Pancreas (tissue), 10 donors: Measurements from ENCODE around the gene ACLY. TPM values are rescaled to one million over a fixed set of nuclear protein-coding genes. Genes with fewer than 3 reads are reported as not detected.

ENCODE experiments used
- ATAC-seq, 4 donors: fragments of 200-7000 bp; cut with Tn5 transposase; one replicate each; pipeline versions ENCODE4 v1.8.0 to v1.9.1; 2020; ENCODE audit warnings: mild to moderate bottlenecking in 4 of 4, moderate library complexity in 4 of 4
- DNase-seq, 6 donors: peaks; one replicate each; pipeline ENCODE4 v3.0.0-alpha.2; 2020
- FAIRE-seq: peaks from 2 replicates; lab custom pipeline; 2012; peaks lifted over from hg19 to GRCh38; lab: Jason Lieb, UNC
- H3K27ac ChIP-seq, 4 donors: fragments of 200-600 bp; sonication (generic); 1 replicate in 3 of 4; 2 replicates in 1 of 4; pipeline versions ENCODE4 v1.5.0 to v1.8.0; 2020
- H3K27me3 ChIP-seq, 4 donors: fragments of 200-600 bp; one replicate each; pipeline ENCODE4 v1.8.0; 2021
- H3K36me3 ChIP-seq, 3 donors: fragments of 200-600 bp; sonication (generic) in 1 of 3; one replicate each; pipeline versions ENCODE4 v1.5.0 to v1.8.0; 2020 to 2021
- H3K4me1 ChIP-seq, 3 donors: fragments of 200-600 bp; one replicate each; pipeline ENCODE4 v1.8.0; 2021
- H3K4me3 ChIP-seq, 4 donors: fragments of 200-600 bp; sonication (generic) in 2 of 4; one replicate each; pipeline versions ENCODE4 v1.5.0 to v1.8.0; 2020 to 2021
- H3K9me3 ChIP-seq, 4 donors: fragments of 200-600 bp; one replicate each; pipeline ENCODE4 v1.8.0; 2021
- WGBS, 2 donors: extraction: QIAGEN DNeasy Blood & Tissue Kit; methylation state at CpG; one replicate each; pipeline ENCODE4 v1.1.7; 2013; 5-methylcytosine and 5-hydroxymethylcytosine counted together
- intact Hi-C, 3 donors: fragments of 100-400 bp; cut with DNase I; formaldehyde crosslinking; loops; one replicate each; pipeline versions ENCODE4 v1.11.1 to v1.14.2; 2022
- polyA plus RNA-seq, 2 donors: library from polyadenylated mRNA; stranded (reverse); fragments of 200-250 nt; gene quantifications; one replicate each; pipeline ENCODE4 v1.2.3, GENCODE V29; 2013
- total RNA-seq, 6 donors: library from RNA; stranded (reverse); fragmentation: NEBNext Ultra II Directional in 4 of 6; extraction: Animal tissue kit (Norgen Biotek cat#: 25700) in 4 of 6; gene quantifications; one replicate each; pipeline versions ENCODE4 v1.2.1 to v1.2.4, GENCODE V29; 2021 to 2023
- TF ChIP-seq, protein P1 (sequence below), 4 donors: fragments of 200-600 bp; sonication (generic) in 3 of 4; IDR thresholded peaks; one replicate each; pipeline versions ENCODE4 v1.5.0 to v1.8.0; 2021; ENCODE audit warnings: antibody characterized with exemption in 4 of 4
- donor health status: healthy with polysubstance abuse.
- donor health status: DM: no; HTN: no; CAD: no; lungs with moderate emphysema.
- donor health status: DM: no; HTN: no; CAD: no.
- donor health status: control.
- donor health status: control.
- donor health status: Bipolar disorder and iron deficiency.
- donor health status: DM: yes; HTN: yes; CAD: no.
- donor health status: DM: no; HTN: no; CAD: no.
- donor health status: DM: no; HTN: no; CAD: no.
- donor health status: DM: yes; HTN: yes; CAD: no.

Gene ACLY
- total and polyA plus RNA-seq, 8 donors = 22.0 to 101 (median 58.3) TPM

DNA sequence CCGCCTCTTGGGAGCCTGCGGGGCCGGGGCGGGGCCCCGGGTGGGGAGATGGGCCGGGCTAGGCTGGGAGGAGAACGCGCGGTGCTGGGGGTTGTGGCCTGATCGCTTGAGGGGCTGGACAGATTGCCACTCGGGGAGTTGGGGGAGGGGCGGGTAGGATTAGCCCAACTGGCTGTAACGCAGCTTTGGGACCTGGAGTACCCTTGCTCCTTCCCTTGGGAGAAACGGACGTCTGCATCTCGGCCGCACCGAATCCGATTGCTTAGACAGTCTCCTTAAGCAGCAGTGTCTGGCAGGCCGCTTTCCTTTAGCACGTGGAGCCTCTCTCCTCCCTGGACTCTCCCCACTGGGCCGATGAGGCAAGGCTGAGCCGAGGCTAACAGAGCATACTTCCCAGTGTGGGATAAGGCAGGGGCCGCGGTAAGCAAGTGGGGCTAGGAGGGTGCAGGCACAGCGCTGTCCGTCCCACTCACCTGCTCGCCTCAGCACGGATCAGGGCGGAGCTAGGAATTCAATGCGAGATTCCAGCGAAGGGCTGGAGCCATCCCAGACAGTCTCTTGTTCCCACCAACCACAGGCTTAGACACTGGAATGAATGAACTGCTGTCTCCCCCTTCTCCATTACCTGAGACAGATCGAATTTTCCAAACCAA is 540 bp upstream of the ACLY start:
- intact Hi-C loops = no loop called here
- Histone ChIP-seq H3K27me3 (no peaks in the 10 kb centered on the region), H3K4me1 (peaks cover 0 to 22% (median 6%) of the 10 kb centered on the region in 3 donors), H3K4me3 (peak overlapping the region; percentile 8 to 97 (median 95)), H3K36me3 (no peaks in the 10 kb centered on the region), H3K27ac (peak overlapping the region; percentile 60 to 88 (median 80)), H3K9me3 (no peaks in the 10 kb centered on the region)
- ATAC-seq = peak; percentile 10 to 41 (median 28)
- 2 to 3% methylated on average over 29 to 33 of the region's 33 CpGs for WGBS, 2 donors
- no peak for DNase-seq
- TF ChIP-seq, protein P1, sequence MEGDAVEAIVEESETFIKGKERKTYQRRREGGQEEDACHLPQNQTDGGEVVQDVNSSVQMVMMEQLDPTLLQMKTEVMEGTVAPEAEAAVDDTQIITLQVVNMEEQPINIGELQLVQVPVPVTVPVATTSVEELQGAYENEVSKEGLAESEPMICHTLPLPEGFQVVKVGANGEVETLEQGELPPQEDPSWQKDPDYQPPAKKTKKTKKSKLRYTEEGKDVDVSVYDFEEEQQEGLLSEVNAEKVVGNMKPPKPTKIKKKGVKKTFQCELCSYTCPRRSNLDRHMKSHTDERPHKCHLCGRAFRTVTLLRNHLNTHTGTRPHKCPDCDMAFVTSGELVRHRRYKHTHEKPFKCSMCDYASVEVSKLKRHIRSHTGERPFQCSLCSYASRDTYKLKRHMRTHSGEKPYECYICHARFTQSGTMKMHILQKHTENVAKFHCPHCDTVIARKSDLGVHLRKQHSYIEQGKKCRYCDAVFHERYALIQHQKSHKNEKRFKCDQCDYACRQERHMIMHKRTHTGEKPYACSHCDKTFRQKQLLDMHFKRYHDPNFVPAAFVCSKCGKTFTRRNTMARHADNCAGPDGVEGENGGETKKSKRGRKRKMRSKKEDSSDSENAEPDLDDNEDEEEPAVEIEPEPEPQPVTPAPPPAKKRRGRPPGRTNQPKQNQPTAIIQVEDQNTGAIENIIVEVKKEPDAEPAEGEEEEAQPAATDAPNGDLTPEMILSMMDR (IDR thresholded peaks at IDR 0.05) = no peak
- FAIRE-seq = no peak

DNA sequence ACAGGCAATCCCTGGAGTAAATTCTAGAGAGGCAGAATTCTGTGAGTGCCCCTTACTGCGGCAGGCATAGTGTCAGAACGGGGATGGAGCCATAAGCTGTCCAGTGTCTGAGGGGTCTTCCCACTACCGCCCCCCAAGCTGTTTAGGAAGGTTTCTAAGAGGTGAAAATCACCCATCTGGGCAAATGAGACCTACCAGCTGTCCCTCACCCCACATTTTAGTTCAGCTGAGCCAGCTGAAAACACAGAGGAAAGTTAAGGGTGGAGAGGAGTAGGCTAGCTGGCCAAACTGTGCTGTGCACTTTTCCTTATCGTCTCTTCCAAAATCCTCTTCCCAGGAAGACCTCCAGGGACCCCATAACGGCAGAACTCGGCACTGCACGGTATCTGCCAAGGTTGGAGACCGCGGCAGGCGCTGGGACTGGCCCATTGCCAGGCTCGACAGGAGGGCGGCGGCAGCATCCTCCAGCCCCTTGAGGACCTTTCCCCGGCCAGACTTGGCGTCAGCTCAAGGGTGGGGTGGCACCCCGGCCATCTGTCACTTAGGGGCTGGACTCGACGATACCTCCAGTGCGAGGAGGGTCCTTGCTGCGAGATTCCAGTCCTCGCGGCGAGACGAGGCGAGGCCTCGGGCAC is 955 bp downstream of the ACLY start:
- FAIRE-seq (no peak), DNase-seq (peak; percentile 56 to 91 (median 76)), ATAC-seq (peak; percentile 27 to 43 (median 38))
- Histone ChIP-seq H3K36me3 (peaks cover 0 to under 1% (median 0%) of the 10 kb centered on the region in 3 donors), H3K27ac (peak overlapping the region; percentile 71 to 89 (median 87)), H3K27me3 (no peaks in the 10 kb centered on the region), H3K4me3 (peak overlapping the region; percentile 68 to 97 (median 95)), H3K4me1 (peaks cover 0 to 22% (median 6%) of the 10 kb centered on the region in 3 donors), H3K9me3 (no peaks in the 10 kb centered on the region)
- TF ChIP-seq, protein P1 (IDR thresholded peaks at IDR 0.05) = no peak
- 2% methylated on average over 26 of the region's 26 CpGs for WGBS, 2 donors
- intact Hi-C loops = no loop called here

DNA sequence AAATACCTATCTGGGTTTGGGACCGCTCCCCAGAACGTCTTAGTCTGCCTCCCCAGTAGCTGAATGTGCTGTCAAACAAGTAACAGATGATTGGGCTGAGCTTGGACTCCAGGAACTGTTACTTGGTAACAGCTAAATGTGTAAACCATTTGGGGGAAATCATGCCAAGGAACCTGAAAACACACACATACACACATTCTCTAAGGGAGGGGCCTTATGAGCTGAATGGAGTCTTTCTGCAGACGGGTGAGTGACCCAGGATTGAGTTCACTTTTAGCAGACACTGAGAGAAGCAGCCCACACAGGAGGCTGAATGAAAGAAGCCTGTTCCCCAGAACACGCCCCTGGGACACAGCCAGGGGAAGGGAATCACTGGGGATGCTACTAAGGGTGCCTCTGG is 1.6 kb downstream of the ACLY start:
- ATAC-seq (peak; percentile 30 to 47 (median 36)), FAIRE-seq (no peak)

DNA sequence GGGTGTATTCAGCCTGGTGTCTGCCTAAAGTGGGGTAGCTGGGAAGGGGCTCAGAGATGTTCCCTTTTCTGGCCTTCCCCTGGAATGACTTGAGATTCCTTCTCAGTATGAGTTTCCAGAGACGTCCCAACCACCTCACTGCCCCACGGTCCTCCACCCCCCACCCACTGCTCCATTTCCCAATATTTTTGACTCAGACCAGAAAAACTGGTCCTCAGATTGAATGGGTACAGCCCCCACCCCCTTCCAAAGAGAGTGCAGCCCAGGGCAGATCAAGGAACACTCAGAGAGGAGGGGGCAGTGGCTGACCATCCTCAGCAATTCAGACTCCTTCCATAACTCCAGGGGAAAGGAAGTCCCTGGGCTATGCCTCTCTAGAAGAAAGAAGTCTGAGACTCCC is 3.2 kb downstream of the ACLY start:
- Histone ChIP-seq H3K36me3 (peaks cover 0 to 21% (median 3%) of the 10 kb centered on the region in 3 donors), H3K27ac (no peak overlapping the region), H3K9me3 (no peaks in the 10 kb centered on the region), H3K4me3 (no peak overlapping the region), H3K4me1 (peaks cover 0 to 22% (median 6%) of the 10 kb centered on the region in 3 donors), H3K27me3 (no peaks in the 10 kb centered on the region)
- DNase-seq (no peak), ATAC-seq (no peak), FAIRE-seq (no peak)
- TF ChIP-seq, protein P1 (IDR thresholded peaks at IDR 0.05) = no peak
- intact Hi-C loops = no loop called here
- WGBS, 2 donors = 49 to 62% methylated on average over 2 of the region's 2 CpGs

More for the DNA sequence above, 1.6 kb downstream of the ACLY start:
- Histone ChIP-seq H3K4me1 (peaks cover 0 to 22% (median 6%) of the 10 kb centered on the region in 3 donors), H3K36me3 (peaks cover 0 to 6% (median 0%) of the 10 kb centered on the region in 3 donors), H3K27me3 (no peaks in the 10 kb centered on the region), H3K27ac (peak overlapping the region; percentile 71 to 89 (median 87)), H3K9me3 (no peaks in the 10 kb centered on the region), H3K4me3 (peak overlapping the region in 2 of 4 donors; percentile 94 to 96)
- TF ChIP-seq, protein P1 (IDR thresholded peaks at IDR 0.05) = no peak
- intact Hi-C loops = no loop called here
- WGBS, 2 donors = 10 to 16% methylated on average over 4 of the region's 4 CpGs
- peak in 2 of 6 donors; percentile 52 to 66 for DNase-seq
